ENCODE measurements around the gene CCDC102A.
"Not testable (repeated sequence)": the region's sequence is repeated elsewhere in the genome, so short reads cannot be mapped to it uniquely, and the experiment has no call there.

The CCDC102A gene

GRCh38 chr16:57536306-57537193 is at the start of gene CCDC102A:
TSS of gene CCDC102A (minus strand) at chr16:57536571. CDS start at chr16:57529177, 7,394 bp downstream.
- DNase-seq = no peak

- no peak for DNase-seq
Observed at GRCh38 chr16:57585051-57585687, 48.8 kb upstream of the CCDC102A start.

GRCh38 chr16:57579361-57579665 is 42.9 kb upstream of the CCDC102A start:
- no peak for DNase-seq

GRCh38 chr16:57578521-57579360 is 42.4 kb upstream of the CCDC102A start:
- no peak for DNase-seq

GRCh38 chr16:57577691-57578224 is 41.4 kb upstream of the CCDC102A start:
- DNase-seq = no peak

- no peak for DNase-seq
Observed at GRCh38 chr16:57577214-57577613, 40.8 kb upstream of the CCDC102A start.

- DNase-seq = peak; percentile 23
Observed at GRCh38 chr16:57576429-57576870, 40.1 kb upstream of the CCDC102A start.

- no peak for DNase-seq
Observed at GRCh38 chr16:57575468-57576277, 39.3 kb upstream of the CCDC102A start.

- DNase-seq = no peak
Observed at GRCh38 chr16:57574646-57575467, 38.5 kb upstream of the CCDC102A start.

GRCh38 chr16:57574086-57574485 is 37.7 kb upstream of the CCDC102A start:
- DNase-seq = no peak

- no peak for DNase-seq
Observed at GRCh38 chr16:57572978-57573728, 36.8 kb upstream of the CCDC102A start.

- no peak for DNase-seq
Observed at GRCh38 chr16:57571098-57571497, 34.7 kb upstream of the CCDC102A start.

GRCh38 chr16:57570301-57571070 is 34.1 kb upstream of the CCDC102A start:
- no peak for DNase-seq

- DNase-seq = no peak
Observed at GRCh38 chr16:57569306-57569946, 33.1 kb upstream of the CCDC102A start.

- DNase-seq = not testable (repeated sequence)
Observed at GRCh38 chr16:57568772-57569171, 32.4 kb upstream of the CCDC102A start.

GRCh38 chr16:57568173-57568678 is 31.9 kb upstream of the CCDC102A start:
- no peak for DNase-seq

GRCh38 chr16:57567691-57568090 is 31.3 kb upstream of the CCDC102A start:
- no peak for DNase-seq

GRCh38 chr16:57566436-57566835 is 30.1 kb upstream of the CCDC102A start:
- no peak for DNase-seq

GRCh38 chr16:57565461-57565860 is 29.1 kb upstream of the CCDC102A start:
- no peak for DNase-seq

Data from NCI-H2029 (cell line).